SK-N-SH treated with all-trans-retinoic acid at 6 μM for 48 hours (cell line): Measurements from ENCODE around the gene RNU7-1.

Experiments used
- ATAC-seq: fragments of 200-7000 bp; cut with Tn5 transposase; 3 replicates; pipeline ENCODE4 v1.9.1; 2020; ENCODE audit warnings: mild to moderate bottlenecking, moderate library complexity
- ARNTL ChIP-seq: fragments of 450-650 bp; formaldehyde crosslinking; IDR thresholded peaks from 2 replicates; pipeline ENCODE4 v1.5.0; 2020; ENCODE audit warnings: low read depth, mild to moderate bottlenecking, moderate library complexity, borderline replicate concordance
- BACH2 ChIP-seq: fragments of 250-450 bp; sonication (Bioruptor Pico); IDR thresholded peaks from 2 replicates; pipeline ENCODE4 v1.9.0; 2021; ENCODE audit warnings: mild to moderate bottlenecking, borderline replicate concordance
- GLIS3 ChIP-seq: fragments of 250-450 bp; sonication (Bioruptor Pico); IDR thresholded peaks from 2 replicates; pipeline ENCODE4 v1.5.0; 2020; ENCODE audit warnings: mild to moderate bottlenecking, moderate library complexity
- ISL1 ChIP-seq: fragments of 250-450 bp; sonication (Bioruptor Pico); IDR thresholded peaks from 2 replicates; pipeline ENCODE4 v2.1.2; 2022; ENCODE audit warnings: mild to moderate bottlenecking, moderate library complexity
- PPARA ChIP-seq: fragments of 250-450 bp; sonication (Bioruptor Pico); IDR thresholded peaks from 2 replicates; pipeline ENCODE4 v1.5.0; 2020; ENCODE audit warnings: mild to moderate bottlenecking, borderline replicate concordance
- TCF4 ChIP-seq: fragments of 250-450 bp; sonication (Bioruptor Pico); IDR thresholded peaks from 2 replicates; pipeline ENCODE4 v1.8.0; 2021; ENCODE audit warnings: mild to moderate bottlenecking, moderate library complexity, borderline replicate concordance
- TOX ChIP-seq: fragments of 250-450 bp; sonication (Bioruptor Pico); IDR thresholded peaks from 2 replicates; pipeline ENCODE4 v1.8.0; 2021; ENCODE audit warnings: mild to moderate bottlenecking, moderate library complexity, borderline replicate concordance
- ZFP30 ChIP-seq: fragments of 450-650 bp; formaldehyde crosslinking; IDR thresholded peaks from 2 replicates; pipeline ENCODE4 v1.5.0; 2022; ENCODE audit warnings: mild to moderate bottlenecking, moderate library complexity
- ZNF70 ChIP-seq: fragments of 450-650 bp; formaldehyde crosslinking; IDR thresholded peaks from 2 replicates; pipeline ENCODE4 v1.5.0; 2020; ENCODE audit warnings: mild to moderate bottlenecking, moderate library complexity
- ZNF8 ChIP-seq: fragments of 450-650 bp; formaldehyde crosslinking; IDR thresholded peaks from 2 replicates; pipeline ENCODE4 v1.5.0; 2020; ENCODE audit warnings: mild to moderate bottlenecking, moderate library complexity
- TF ChIP-seq, protein P1 (sequence below): fragments of 250-450 bp; sonication (Bioruptor Pico); IDR thresholded peaks from 2 replicates; pipeline ENCODE4 v1.8.0; 2020; ENCODE audit warnings: mild to moderate bottlenecking, moderate library complexity, borderline replicate concordance
- TF ChIP-seq, protein P2 (sequence below): fragments of 250-450 bp; sonication (Bioruptor Pico); IDR thresholded peaks from 2 replicates; pipeline ENCODE4 v1.5.0; 2020; ENCODE audit warnings: mild to moderate bottlenecking, moderate library complexity
- TF ChIP-seq, protein P3 (sequence below): fragments of 250-450 bp; sonication (Bioruptor Pico); IDR thresholded peaks from 2 replicates; pipeline ENCODE4 v1.8.0; 2021; ENCODE audit warnings: low read depth, mild to moderate bottlenecking, moderate library complexity, borderline replicate concordance
- TF ChIP-seq, protein P4 (sequence below): fragments of 250-450 bp; sonication (Bioruptor Pico); IDR thresholded peaks from 2 replicates; pipeline ENCODE4 v1.5.1; 2021; ENCODE audit warnings: mild to moderate bottlenecking, moderate library complexity
- TF ChIP-seq, protein P5 (sequence below): fragments of 250-450 bp; sonication (Bioruptor Pico); IDR thresholded peaks from 2 replicates; pipeline ENCODE4 v1.5.1; 2020; ENCODE audit warnings: low read depth, mild to moderate bottlenecking, moderate library complexity

Gene RNU7-1

DNA sequence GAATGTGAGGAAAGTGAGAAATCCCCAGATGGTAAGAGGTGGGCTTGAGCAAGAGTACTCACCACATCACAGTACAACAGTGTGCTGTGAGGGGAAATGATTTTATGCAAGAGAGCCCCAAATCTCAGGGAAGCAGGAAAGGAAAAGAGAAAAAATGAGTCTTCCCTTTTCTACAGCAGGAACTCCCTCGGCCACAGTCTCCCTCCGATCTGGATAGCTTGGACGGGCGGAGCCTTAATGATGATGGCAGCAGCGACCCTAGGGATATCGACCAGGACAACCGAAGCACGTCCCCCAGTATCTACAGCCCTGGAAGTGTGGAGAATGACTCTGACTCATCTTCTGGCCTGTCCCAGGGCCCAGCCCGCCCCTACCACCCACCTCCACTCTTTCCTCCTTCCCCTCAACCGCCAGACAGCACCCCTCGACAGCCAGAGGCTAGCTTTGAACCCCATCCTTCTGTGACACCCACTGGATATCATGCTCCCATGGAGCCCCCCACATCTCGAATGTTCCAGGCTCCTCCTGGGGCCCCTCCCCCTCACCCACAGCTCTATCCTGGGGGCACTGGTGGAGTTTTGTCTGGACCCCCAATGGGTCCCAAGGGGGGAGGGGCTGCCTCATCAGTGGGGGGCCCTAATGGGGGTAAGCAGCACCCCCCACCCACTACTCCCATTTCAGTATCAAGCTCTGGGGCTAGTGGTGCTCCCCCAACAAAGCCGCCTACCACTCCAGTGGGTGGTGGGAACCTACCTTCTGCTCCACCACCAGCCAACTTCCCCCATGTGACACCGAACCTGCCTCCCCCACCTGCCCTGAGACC lies 8.0 kb upstream of the RNU7-1 start (continued):
- TF ChIP-seq, protein P1, sequence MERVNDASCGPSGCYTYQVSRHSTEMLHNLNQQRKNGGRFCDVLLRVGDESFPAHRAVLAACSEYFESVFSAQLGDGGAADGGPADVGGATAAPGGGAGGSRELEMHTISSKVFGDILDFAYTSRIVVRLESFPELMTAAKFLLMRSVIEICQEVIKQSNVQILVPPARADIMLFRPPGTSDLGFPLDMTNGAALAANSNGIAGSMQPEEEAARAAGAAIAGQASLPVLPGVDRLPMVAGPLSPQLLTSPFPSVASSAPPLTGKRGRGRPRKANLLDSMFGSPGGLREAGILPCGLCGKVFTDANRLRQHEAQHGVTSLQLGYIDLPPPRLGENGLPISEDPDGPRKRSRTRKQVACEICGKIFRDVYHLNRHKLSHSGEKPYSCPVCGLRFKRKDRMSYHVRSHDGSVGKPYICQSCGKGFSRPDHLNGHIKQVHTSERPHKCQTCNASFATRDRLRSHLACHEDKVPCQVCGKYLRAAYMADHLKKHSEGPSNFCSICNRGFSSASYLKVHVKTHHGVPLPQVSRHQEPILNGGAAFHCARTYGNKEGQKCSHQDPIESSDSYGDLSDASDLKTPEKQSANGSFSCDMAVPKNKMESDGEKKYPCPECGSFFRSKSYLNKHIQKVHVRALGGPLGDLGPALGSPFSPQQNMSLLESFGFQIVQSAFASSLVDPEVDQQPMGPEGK (CRISPR knock-in tag): no peak
- no peak for TF ChIP-seq ZNF8 (CRISPR knock-in tag)
- TF ChIP-seq, protein P2, sequence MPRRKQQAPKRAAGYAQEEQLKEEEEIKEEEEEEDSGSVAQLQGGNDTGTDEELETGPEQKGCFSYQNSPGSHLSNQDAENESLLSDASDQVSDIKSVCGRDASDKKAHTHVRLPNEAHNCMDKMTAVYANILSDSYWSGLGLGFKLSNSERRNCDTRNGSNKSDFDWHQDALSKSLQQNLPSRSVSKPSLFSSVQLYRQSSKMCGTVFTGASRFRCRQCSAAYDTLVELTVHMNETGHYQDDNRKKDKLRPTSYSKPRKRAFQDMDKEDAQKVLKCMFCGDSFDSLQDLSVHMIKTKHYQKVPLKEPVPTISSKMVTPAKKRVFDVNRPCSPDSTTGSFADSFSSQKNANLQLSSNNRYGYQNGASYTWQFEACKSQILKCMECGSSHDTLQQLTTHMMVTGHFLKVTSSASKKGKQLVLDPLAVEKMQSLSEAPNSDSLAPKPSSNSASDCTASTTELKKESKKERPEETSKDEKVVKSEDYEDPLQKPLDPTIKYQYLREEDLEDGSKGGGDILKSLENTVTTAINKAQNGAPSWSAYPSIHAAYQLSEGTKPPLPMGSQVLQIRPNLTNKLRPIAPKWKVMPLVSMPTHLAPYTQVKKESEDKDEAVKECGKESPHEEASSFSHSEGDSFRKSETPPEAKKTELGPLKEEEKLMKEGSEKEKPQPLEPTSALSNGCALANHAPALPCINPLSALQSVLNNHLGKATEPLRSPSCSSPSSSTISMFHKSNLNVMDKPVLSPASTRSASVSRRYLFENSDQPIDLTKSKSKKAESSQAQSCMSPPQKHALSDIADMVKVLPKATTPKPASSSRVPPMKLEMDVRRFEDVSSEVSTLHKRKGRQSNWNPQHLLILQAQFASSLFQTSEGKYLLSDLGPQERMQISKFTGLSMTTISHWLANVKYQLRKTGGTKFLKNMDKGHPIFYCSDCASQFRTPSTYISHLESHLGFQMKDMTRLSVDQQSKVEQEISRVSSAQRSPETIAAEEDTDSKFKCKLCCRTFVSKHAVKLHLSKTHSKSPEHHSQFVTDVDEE (CRISPR knock-in tag): no peak

DNA sequence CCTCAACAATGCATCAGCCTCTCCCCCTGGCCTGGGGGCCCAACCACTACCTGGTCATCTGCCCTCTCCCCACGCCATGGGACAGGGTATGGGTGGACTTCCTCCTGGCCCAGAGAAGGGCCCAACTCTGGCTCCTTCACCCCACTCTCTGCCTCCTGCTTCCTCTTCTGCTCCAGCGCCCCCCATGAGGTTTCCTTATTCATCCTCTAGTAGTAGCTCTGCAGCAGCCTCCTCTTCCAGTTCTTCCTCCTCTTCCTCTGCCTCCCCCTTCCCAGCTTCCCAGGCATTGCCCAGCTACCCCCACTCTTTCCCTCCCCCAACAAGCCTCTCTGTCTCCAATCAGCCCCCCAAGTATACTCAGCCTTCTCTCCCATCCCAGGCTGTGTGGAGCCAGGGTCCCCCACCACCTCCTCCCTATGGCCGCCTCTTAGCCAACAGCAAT lies 7.4 kb upstream of the RNU7-1 start:
- TF ChIP-seq, protein P3, sequence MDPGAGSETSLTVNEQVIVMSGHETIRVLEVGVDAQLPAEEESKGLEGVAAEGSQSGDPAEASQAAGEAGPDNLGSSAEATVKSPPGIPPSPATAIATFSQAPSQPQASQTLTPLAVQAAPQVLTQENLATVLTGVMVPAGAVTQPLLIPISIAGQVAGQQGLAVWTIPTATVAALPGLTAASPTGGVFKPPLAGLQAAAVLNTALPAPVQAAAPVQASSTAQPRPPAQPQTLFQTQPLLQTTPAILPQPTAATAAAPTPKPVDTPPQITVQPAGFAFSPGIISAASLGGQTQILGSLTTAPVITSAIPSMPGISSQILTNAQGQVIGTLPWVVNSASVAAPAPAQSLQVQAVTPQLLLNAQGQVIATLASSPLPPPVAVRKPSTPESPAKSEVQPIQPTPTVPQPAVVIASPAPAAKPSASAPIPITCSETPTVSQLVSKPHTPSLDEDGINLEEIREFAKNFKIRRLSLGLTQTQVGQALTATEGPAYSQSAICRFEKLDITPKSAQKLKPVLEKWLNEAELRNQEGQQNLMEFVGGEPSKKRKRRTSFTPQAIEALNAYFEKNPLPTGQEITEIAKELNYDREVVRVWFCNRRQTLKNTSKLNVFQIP: no peak
- TF ChIP-seq, protein P1 (CRISPR knock-in tag): no peak
- TF ChIP-seq BACH2 (CRISPR knock-in tag): no peak
- TF ChIP-seq, protein P2 (CRISPR knock-in tag): no peak
- TF ChIP-seq, protein P4, sequence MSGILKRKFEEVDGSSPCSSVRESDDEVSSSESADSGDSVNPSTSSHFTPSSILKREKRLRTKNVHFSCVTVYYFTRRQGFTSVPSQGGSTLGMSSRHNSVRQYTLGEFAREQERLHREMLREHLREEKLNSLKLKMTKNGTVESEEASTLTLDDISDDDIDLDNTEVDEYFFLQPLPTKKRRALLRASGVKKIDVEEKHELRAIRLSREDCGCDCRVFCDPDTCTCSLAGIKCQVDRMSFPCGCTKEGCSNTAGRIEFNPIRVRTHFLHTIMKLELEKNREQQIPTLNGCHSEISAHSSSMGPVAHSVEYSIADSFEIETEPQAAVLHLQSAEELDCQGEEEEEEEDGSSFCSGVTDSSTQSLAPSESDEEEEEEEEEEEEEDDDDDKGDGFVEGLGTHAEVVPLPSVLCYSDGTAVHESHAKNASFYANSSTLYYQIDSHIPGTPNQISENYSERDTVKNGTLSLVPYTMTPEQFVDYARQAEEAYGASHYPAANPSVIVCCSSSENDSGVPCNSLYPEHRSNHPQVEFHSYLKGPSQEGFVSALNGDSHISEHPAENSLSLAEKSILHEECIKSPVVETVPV (CRISPR knock-in tag): no peak
- no peak for TF ChIP-seq PPARA (CRISPR knock-in tag)
- TF ChIP-seq, protein P5, sequence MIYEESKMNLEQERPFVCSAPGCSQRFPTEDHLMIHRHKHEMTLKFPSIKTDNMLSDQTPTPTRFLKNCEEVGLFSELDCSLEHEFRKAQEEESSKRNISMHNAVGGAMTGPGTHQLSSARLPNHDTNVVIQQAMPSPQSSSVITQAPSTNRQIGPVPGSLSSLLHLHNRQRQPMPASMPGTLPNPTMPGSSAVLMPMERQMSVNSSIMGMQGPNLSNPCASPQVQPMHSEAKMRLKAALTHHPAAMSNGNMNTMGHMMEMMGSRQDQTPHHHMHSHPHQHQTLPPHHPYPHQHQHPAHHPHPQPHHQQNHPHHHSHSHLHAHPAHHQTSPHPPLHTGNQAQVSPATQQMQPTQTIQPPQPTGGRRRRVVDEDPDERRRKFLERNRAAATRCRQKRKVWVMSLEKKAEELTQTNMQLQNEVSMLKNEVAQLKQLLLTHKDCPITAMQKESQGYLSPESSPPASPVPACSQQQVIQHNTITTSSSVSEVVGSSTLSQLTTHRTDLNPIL: no peak
- TF ChIP-seq TCF4 (CRISPR knock-in tag): no peak
- ATAC-seq: no peak

DNA sequence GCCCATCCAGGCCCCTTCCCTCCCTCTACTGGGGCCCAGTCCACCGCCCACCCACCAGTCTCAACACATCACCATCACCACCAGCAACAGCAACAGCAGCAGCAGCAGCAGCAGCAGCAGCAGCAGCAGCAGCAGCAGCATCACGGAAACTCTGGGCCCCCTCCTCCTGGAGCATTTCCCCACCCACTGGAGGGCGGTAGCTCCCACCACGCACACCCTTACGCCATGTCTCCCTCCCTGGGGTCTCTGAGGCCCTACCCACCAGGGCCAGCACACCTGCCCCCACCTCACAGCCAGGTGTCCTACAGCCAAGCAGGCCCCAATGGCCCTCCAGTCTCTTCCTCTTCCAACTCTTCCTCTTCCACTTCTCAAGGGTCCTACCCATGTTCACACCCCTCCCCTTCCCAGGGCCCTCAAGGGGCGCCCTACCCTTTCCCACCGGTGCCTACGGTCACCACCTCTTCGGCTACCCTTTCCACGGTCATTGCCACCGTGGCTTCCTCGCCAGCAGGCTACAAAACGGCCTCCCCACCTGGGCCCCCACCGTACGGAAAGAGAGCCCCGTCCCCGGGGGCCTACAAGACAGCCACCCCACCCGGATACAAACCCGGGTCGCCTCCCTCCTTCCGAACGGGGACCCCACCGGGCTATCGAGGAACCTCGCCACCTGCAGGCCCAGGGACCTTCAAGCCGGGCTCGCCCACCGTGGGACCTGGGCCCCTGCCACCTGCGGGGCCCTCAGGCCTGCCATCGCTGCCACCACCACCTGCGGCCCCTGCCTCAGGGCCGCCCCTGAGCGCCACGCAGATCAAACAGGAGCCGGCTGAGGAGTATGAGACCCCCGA lies 6.8 kb upstream of the RNU7-1 start:
- ATAC-seq: 0 out of 3 replicates have a peak, but pooled peaks have one; percentile 0
- no peak for TF ChIP-seq ZFP30
- TF ChIP-seq TCF4 (CRISPR knock-in tag): no peak
- TF ChIP-seq, protein P5: no peak
- no peak for TF ChIP-seq GLIS3 (CRISPR knock-in tag)
- TF ChIP-seq ARNTL (CRISPR knock-in tag): no peak
- no peak for TF ChIP-seq ISL1 (CRISPR knock-in tag)
- no peak for TF ChIP-seq ZNF70 (CRISPR knock-in tag)
- no peak for TF ChIP-seq TOX (CRISPR knock-in tag)
- TF ChIP-seq, all 23 proteins: peak for 0
